Endometrial microvascular endothelial cells (primary cell): ENCODE data around the gene DNAAF8. TPM values are rescaled to one million over a fixed set of nuclear protein-coding genes. Genes with fewer than 3 reads are reported as not detected.
"Not testable (repeated sequence)": the region's sequence is repeated elsewhere in the genome, so short reads cannot be mapped to it uniquely, and the experiment has no call there.

Source experiments
- in situ Hi-C: cut with HindIII; loops from 2 replicates; pipeline ENCODE4 v1.10.0; 2017; ENCODE audit warnings: low sequenced_read_pairs, low pct_unique_long_range_greater_than_20kb; ENCODE audit errors: inconsistent ontology term
- total RNA-seq: library from RNA; depleted of rRNA; stranded (reverse); fragments of >200 nt; gene quantifications from one replicate; pipeline ENCODE4 v1.2.3, GENCODE V29; 2015; ENCODE audit errors: inconsistent ontology term

The DNAAF8 gene
- total RNA-seq, 1 donor from 2014 or later = not detected

DNA sequence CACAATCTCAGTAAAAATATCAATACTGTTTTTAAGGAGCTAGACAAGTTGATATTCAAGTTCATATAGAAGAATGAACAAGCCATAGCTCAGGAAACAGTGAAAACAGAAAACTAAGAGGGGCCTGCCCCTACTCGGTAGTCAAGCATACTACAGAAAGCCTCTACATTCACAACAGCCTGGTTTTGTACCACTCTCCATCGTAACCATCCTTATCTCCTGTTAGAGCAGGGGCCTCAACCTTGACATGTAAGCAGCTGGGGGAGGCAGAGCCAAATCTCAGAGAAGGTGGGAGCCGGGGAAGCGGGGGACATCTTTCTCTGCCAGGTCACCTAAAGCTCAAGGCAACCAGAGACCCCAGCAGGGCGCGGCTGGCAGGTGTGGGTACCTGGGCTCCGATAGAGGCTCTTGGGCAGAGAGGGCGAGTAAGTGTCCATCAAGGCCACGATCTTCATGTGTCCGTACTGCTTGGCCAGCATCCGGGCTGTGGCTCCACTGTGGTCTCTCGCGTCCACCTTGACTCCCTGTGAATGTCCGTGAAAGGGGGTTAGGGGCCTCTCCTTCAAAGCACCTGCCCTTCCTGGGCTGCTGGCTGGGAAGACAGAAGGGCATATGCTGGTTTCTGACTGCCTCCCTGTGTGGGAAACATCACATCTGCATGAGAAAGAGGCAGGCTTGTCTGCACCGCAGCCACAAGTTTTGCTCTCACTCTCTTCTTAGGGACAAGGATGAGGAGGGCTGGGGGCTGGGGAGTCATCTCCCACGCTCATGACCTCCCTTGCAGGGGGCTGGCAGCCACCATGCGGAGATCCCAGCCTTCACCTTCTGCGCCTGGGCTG lies 20.5 kb upstream of the DNAAF8 start:
- in situ Hi-C loops = no loop called here

DNA sequence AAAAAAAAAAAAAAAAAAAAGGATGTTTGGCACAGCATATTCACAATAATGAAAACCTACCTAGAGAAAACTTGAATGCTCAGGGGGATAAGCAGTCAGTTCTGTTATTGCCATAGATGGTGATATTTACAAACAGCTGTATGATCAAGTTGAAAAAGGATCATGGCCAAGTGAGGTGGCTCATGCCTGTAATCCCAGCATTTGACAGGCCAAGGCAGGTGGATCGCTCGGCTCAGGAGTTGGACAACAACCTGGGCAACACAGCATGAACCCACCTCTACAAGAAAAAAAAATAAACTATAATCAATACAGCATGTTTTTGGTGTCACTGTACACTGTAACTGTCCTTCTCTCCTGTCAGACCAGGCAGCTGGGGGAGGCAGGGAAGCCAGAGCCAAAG lies 19.3 kb upstream of the DNAAF8 start:
- in situ Hi-C loops = no loop called here

DNA sequence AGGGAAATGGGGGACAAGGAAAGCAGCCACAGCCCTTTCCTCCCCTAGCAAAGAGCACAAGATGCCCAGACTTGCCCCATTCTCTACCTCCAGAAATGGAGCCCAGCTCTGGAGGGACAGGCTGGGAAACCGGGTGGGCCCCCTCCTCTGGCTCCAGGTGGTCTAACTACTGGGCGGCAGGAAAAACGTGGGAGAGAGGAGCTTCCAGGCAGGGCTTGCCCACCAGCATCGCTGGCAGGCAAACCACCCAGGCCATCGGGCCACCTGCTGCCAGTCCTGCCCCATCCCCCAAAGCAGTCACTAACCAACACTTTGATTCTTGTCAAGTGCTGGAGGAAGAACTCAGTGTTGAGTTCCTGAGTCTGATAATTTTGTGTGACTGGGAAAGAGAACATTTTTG lies 15.9 kb upstream of the DNAAF8 start:
- in situ Hi-C loops = no loop called here

DNA sequence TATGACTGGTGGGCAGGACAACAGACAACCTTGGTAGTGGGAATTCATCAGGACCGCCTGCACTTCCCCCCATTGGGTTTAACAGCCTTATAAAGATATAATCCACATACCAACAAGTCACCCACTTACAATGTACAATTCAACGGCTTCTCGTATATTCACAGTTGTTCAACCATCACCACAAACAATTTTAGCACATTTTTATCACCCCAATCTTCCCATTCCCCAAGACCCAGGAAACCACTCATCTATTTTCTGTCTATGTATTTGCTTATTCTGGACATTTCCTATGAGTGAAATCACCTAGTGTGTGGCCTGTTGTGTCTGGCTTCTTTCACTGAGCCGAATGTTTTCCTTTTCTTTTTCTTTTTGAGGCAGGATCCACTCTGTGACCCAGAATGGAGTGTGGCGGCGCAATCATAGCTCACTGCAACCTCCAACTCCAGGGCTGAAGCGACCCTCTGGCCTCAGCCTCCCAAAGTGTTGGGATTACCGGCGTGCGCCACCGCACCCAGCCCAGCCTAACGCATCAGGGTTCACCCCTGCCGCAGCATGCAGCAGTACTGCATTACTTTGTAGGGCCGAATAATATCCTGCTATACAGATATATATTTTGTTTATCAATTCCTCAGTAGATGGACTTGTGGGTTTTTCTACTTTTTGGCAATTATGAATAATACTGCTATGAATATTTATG lies 11.1 kb upstream of the DNAAF8 start:
- in situ Hi-C loops = no loop called here

DNA sequence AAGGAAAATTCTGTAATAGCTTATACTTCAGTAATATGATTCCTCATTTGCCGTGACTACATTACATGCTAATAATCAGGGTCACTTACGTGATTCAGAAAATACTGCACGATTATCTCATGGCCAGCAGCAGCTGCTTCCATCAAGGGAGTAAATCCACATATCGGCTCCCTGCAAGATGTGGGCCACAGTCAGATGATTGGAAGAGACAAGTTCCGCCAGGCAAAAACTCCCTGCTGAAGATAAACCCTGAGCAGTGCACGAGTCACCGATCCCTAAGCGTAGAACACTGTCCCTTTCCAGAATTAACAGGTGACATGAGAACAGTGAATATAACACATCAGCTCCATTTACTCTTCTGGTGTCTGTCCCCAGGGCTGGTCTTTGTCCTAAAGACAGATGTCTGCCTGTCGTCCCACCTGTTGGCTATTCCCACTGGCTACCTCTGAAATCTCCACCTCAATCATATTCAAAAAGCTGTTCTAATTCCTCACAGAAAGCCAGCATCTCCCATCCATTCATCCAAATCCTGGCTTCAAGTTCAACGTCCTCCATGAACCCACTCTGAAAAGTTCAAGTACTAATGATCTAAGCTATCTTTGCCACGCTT lies 9.6 kb upstream of the DNAAF8 start:
- in situ Hi-C loops = no loop called here

DNA sequence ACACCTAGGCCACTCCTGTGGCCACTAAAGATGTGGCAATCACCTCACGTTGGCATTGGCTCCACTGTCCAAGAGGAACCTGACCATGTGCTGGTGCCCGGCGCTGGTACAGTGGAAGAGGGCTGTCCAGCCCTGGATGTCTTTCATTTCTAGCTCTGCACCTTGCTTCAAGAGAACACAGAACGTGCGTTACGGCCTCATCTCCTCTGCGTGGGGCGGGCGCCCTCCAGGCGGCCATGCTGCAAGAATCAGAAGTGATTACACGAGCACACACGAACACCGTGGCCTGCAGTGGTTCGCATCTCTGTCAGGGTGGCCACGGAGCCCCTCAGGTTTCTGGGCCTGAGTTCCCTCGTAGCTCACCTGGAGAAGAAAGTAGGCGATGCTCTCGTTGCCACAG lies 7.7 kb upstream of the DNAAF8 start:
- in situ Hi-C loops = no loop called here

DNA sequence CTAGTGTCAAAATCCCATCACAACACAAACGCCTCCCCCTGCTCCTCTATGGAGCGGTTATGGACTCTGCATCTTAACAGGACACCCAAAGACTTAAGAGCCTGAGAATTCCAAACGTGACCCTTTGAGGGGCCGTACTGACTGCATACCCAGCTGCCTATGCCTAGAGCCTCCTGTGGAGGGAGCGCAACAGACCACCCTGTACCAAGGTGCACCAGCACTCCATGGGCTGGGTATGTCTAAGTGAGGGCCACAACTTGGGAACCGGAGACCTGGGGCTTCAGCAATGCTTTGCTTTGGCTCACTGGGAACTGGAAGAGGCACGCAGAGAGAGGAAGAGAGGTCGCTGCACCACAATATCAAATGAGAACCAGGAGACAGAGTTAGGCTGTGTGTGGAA lies 5.7 kb upstream of the DNAAF8 start:
- in situ Hi-C loops = no loop called here

DNA sequence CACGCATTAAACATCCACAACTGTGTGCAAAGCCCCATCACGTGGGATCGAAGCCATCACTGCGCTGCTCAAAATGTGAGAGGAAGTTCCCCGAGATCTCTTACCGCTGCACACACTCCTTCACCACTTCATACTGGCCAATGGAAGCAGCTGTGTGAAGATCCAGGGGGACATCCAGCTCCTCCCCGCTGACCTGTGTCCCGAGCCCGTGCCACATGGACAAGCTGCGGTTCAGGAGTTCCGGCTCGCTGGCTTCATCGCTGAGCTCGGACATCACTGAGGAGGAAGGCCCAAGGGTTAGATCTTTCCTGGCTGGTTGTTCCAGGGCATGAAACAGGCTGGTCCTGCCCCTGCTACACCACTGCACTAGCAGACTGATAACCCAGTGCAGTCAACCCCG lies 4.5 kb upstream of the DNAAF8 start:
- in situ Hi-C loops = no loop called here

DNA sequence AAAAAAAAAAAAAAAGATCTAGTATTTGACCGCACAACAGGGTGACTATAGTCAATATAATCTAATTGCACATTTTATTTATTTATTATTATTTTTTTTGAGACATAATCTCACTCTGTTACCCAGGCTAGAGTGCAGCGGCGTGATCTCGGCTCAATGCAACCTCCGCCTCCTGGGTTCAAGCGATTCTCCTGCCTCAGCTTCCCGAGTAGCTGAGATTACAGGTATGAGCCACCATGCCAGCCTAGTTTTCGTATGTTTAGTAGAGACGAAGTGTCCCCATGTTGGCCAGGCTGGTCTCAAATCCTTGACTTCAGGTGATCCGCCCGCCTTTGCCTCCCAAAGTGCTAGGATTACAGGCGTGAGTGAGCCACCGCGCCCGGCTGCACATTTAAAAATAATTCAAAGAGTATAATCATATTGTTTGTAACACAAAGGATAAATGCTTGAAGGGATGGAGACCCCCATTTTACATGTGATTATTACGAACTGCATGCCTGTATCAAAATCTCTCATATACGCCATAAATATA lies 1.1 kb upstream of the DNAAF8 start:
- in situ Hi-C loops = no loop called here

DNA sequence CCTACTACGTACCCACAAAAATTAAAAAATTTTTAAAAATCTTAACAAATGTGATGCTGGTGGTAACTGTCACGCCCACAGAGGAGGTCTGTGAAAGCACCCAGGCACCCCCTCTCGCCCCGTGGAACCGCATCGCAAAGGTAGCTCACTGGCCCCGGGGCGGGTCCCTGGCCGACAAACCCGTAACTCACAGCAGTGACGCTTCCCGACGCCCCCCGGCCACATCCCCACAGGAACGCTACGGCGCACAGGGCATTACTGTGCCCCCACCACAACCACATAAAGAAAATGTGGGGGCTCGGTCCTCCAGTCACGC lies 632 bp upstream of the DNAAF8 start:
- in situ Hi-C loops = no loop called here

DNA sequence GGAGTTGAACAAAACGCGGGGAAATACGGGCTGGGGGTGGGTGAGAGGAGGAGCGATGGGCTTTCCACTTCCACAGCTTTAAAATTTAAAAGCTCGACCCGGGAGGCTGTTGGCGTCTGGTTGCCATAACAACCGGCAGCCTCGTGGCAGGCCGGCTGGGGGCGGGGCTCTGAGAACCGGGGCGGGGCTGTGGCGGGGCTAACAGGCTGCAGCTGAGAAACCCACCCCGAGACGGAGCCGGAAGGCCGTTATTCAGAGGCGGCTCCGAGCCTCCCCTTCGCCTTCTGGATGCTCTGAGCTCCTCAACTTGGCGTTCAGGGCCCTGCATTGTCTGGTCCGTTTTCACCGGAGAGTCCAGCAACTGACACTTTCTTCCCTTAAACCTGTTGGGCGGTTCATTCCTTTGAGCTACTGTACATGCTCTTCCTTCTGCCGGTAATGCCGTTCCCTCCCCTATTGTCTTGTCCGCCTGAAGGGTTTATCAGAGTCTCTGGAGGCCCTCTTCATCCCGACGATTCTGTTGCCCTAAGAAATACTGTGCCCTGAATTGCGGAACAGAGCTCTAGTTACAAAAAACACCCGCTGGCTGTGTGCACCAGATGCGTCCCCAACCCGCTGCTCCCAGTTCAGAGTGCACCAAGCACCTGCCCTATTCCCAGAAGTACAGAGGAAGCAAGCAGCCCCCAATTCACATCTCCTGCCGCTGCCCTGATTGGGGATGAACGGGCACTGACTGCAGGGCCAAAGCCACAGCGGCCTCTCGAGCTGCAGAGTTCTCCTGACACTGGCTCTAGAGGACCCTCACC lies 596 bp downstream of the DNAAF8 start:
- in situ Hi-C loops = no loop called here

DNA sequence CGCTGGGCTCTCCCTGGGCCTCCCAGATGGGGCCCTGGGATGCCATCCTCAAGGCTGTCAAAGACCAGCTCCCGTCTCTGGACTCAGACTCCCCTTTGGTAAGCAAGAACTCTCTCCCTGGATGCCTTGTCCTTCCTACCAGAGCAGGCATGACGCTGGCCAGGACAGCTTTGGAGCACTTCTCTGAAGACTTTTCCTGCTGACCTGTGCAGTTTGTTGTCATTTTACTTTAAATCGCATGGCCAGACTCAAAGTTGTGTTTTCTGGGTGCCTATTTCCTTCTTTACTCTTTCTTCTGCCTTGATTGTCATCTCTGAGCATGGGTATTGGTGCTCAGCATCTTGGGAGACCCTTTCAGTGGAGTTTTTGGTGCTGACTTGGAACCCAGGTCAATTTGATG lies 2.2 kb downstream of the DNAAF8 start:
- in situ Hi-C loops = no loop called here

DNA sequence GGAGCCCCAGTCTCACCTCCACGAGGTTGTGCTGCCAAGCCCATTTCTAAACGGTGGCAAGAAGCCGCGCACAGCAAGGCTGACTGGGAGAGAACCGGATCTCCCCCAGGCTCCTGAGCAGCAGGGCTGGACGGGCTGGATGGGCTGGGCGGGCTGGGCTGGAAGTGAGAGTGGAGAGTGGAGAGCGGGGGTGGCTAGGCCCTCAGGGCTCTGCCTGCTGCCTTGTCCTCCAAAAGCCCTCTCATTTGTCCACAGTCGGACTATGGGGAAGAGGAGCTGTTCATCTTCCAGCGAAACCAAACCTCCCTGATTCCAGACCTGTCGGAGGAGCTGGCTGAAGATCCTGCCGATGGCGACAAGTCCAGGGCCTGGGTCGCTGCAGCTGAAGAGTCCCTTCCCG lies 3.2 kb downstream of the DNAAF8 start:
- in situ Hi-C loops = no loop called here

DNA sequence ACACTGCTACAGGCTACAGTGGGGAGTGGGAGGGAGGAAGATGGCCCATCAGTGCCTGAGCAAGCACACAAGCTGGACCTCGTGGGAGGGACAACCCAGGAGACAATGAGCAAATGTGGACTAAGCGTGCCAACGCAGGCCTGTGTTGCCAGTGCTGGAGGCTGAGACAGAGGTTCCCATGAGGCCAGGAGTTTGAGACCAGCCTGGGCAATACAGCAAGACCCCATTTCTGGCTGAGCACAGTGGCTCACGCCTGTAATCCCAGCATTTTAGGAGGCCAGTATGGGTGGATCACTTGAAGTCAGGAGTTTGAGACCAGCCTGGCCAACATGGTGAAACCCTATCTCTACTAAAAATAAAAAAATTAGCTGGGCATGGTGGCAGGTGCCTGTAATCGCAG lies 4.0 kb downstream of the DNAAF8 start:
- in situ Hi-C loops = not testable (repeated sequence)

DNA sequence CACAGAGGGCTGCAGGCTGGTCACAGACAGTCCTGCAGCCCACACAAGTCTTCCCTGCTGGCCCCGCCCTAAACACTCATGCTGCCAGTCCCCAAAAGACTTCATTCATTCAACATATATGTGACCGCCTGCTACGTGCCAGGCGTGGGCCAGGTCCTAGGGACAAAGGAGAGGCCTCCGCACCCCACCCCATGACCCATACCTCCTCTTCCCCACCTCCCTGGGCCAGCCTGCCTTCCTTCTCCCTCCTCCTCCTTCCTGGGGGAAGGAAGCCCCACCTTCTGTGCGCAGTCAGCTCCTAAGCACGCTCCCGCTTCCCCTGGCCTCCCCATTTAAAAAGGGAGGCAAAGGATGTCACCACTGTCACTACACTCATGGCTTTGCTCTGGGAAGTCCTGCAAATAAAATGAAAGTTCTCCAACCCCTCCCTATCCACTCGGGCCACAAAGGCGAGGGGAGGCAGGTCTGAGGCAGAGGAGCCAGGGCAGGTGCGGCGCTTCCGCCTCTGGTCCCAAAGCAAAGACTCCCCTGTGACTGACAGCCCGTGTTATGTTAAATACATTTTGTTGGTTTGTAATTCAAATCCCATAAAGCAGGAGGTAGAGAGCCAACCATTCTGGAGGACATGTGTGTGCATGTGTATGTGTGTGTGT lies 9.0 kb downstream of the DNAAF8 start:
- in situ Hi-C loops = no loop called here

DNA sequence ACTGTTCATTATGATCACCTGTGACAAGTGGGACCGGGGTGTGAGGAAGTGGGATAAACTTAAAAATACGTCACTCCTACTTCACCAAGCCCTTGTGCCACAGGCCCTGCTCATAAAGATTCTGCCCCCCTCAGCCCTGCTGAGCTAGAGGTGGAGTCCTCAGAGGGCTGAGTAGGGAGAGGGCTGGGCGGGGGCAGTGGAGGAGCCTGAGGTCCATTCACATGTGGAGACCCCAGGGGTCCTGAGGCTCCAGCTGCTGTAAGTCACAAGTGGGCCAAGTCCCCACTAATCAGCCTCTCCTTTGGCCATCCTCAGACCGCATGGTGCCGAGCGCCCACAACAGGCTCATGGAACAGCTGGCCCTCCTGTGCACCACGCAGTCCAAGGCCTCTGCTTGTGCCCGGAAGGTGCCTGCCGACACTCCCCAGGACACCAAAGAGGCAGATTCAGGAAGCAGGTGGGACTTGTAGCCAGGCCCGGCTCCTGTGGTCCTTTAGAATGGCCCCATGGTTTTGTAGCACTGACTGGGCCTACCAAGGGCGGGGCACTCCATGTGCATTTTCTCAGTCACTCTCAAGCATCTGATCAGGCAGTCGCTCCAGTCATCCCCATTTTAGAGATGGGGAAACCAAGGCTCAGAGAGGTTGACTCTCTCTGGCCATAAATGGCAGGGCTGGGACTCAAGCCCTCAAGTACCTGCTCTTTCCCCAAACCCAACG lies 10.4 kb downstream of the DNAAF8 start:
- in situ Hi-C loops = no loop called here

DNA sequence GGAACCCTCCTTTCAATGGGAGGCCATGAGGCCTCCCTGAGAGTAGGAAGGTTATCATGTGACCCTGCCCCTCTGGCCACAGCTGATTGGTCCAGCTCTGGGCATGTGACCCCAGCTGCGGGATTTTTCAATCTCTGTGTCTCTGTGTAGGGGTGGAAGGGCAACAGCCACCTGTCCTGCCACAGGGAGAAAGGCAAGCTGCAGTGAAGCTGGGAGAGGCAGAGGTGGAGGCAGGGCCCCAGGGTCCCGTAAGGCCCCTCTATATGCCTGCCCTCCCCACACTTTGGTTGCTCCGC lies 10.9 kb downstream of the DNAAF8 start:
- in situ Hi-C loops = no loop called here

DNA sequence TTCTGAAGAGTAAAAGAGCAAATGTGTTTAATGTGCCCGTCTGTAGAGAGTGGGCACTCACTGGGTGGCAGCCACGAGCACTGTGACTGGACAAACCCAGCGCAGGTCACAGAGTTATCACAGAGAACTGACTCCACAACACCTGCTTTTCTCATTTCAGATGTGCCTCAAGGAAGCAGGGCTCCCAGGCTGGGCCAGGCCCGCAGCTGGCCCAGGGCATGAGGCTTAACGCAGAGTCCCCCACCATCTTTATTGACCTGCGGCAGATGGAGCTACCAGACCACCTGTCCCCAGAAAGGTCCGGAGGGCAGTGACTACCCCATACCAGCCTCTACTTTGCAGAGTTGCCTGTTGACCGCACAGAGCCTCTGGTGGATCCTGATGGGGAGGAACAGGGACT lies 11.9 kb downstream of the DNAAF8 start:
- in situ Hi-C loops = no loop called here
